WI38 (cell line): ENCODE results near the gene PDE8A.
"Not testable (repeated sequence)": the region's sequence is repeated elsewhere in the genome, so short reads cannot be mapped to it uniquely, and the experiment has no call there.

Experiments used
- H3K4me3 ChIP-seq: 2 replicates; pipeline ENCODE4 v1.5.1; 2011; ENCODE audit warnings: low read depth, mild to moderate bottlenecking, control low read depth, low read length
- CTCF ChIP-seq: IDR thresholded peaks from 2 replicates; pipeline ENCODE4 v1.5.1; 2012; ENCODE audit warnings: low read depth, mild to moderate bottlenecking, control low read depth, low read length

PDE8A gene

GRCh38 chr15:85174521-85174920 is 192.9 kb downstream of the PDE8A start:
- no peak for TF ChIP-seq CTCF
- H3K4me3 ChIP-seq: no peak overlapping the region

- H3K4me3 ChIP-seq: not testable (repeated sequence)
Measured at GRCh38 chr15:85177042-85177515, 195.4 kb downstream of the PDE8A start.

GRCh38 chr15:85178308-85178707 is 196.7 kb downstream of the PDE8A start:
- no peak overlapping the region for H3K4me3 ChIP-seq
- no peak for TF ChIP-seq CTCF

- no peak overlapping the region for H3K4me3 ChIP-seq
- TF ChIP-seq CTCF: no peak
Measured at GRCh38 chr15:85179700-85180099, 198.0 kb downstream of the PDE8A start.

- not testable (repeated sequence) for H3K4me3 ChIP-seq
Measured at GRCh38 chr15:85185350-85185749, 203.7 kb downstream of the PDE8A start.

GRCh38 chr15:85188171-85188577 is 206.5 kb downstream of the PDE8A start:
- not testable (repeated sequence) for H3K4me3 ChIP-seq
